ENCODE results near the gene ZCCHC8. TPM values are rescaled to one million over a fixed set of nuclear protein-coding genes. Genes with fewer than 3 reads are reported as not detected.

The ZCCHC8 gene
- total RNA-seq, 1 experiment from 2014 or later, result 40.1 TPM

DNA sequence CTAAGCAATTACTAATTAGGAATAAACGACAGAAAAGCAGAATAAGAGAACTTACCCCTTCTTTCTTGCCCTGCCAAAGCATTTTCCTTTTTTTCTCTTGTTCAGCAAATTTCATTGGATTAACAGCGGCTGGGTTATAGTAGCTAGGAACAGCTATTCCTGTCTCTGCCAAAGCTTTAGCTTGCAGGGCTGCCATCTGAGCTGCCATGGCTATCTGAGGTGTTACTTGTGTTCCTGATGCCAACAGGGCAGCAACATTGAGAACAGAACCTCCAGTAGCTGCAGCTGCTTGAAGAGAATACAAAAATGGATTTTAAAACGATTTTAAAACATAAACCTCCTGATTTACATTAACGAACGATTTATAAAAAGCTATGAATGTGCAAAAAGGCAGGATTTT is 7.4 kb upstream of the ZCCHC8 start:
- Histone ChIP-seq H3K4me3 (ENCODE audit: low read depth, low read length) (no peak overlapping the region), H3K4me1 (no peaks in the 10 kb centered on the region), H3K9me3 (no peaks in the 10 kb centered on the region), H3K36me3 (ENCODE audit: control insufficient read depth, insufficient read depth, low read length) (peaks cover 4% of the 10 kb centered on the region), H3K27me3 (replicated peaks; ENCODE audit: control insufficient read depth, insufficient read depth, low read length) (no peaks in the 10 kb centered on the region)
- Mint-ChIP-seq H3K27me3 (ENCODE audit: insufficient read depth, unreplicated experiment) (no peaks in the 10 kb centered on the region), H3K4me1 (ENCODE audit: low read depth, unreplicated experiment) (no peaks in the 10 kb centered on the region), H3K27ac (ENCODE audit: unreplicated experiment) (no peak overlapping the region), H3K4me3 (ENCODE audit: unreplicated experiment) (no peak overlapping the region), H3K36me3 (ENCODE audit: insufficient read depth, unreplicated experiment) (peaks cover 99% of the 10 kb centered on the region), H3K9me3 (ENCODE audit: unreplicated experiment) (no peaks in the 10 kb centered on the region)
- no peak for DNase-seq
- TF ChIP-seq CTCF (IDR thresholded peaks at IDR 0.05; ENCODE audit: insufficient read depth in 1 of 2, low read depth in 1 of 2, low read length in 1 of 2, severe bottlenecking in 1 of 2, unreplicated experiment in 1 of 2), result no peak
- CTCF ChIA-PET, result no interaction called here
- intact Hi-C loops (cut with micrococcal nuclease; ENCODE audit: unreplicated experiment), result no loop called here
- BruUV-seq (replicated peaks), result no TSS peak
- POLR2A ChIA-PET, result no interaction called here

DNA sequence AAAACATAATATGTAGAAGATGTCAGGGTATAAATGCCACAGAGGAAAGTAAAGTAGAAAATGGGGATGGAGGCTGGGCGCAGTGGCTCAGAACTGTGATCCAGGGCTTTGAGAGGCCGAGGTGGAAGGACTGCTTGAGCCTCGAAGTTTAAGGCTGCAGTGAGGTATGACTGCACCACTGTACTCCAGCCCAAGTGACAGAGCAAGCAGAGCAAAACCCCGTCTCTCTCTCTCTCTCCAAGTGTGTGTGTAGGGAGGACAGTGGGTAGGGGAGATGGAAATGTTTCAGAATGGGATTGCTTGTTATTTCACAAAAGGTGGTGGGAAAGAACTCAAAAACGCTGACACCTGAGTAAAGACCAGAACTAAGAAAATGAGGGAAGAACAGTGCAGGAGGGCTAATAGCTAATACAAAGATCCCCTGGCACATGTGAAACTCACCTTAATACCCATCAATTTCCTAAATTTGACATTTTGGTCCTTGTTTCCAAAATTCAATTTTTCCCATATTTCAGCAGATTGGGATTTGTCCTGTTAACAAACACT is 5.7 kb upstream of the ZCCHC8 start:
- no peak overlapping the region for H3K27ac Mint-ChIP-seq (ENCODE audit: unreplicated experiment)
- H3K4me3 Mint-ChIP-seq (ENCODE audit: unreplicated experiment), result no peak overlapping the region
- Histone ChIP-seq H3K4me3 (ENCODE audit: low read depth, low read length) (no peak overlapping the region), H3K27me3 (replicated peaks; ENCODE audit: control insufficient read depth, insufficient read depth, low read length) (no peaks in the 10 kb centered on the region), H3K36me3 (ENCODE audit: control insufficient read depth, insufficient read depth, low read length) (peaks cover 2% of the 10 kb centered on the region), H3K4me1 (0 out of 2 replicates have a peak, but pooled peaks cover 3% of the 10 kb centered on the region), H3K9me3 (no peaks in the 10 kb centered on the region)
- no peak for DNase-seq
- H3K4me1 Mint-ChIP-seq (ENCODE audit: low read depth, unreplicated experiment), result no peaks in the 10 kb centered on the region
- ChIA-PET POLR2A (no interaction called here), CTCF (no interaction called here)
- TF ChIP-seq CTCF (IDR thresholded peaks at IDR 0.05; ENCODE audit: insufficient read depth in 1 of 2, low read depth in 1 of 2, low read length in 1 of 2, severe bottlenecking in 1 of 2, unreplicated experiment in 1 of 2), result no peak
- H3K9me3 Mint-ChIP-seq (ENCODE audit: unreplicated experiment), result no peaks in the 10 kb centered on the region
- peaks cover 98% of the 10 kb centered on the region for H3K36me3 Mint-ChIP-seq (ENCODE audit: insufficient read depth, unreplicated experiment)
- intact Hi-C loops (cut with micrococcal nuclease; ENCODE audit: unreplicated experiment), result no loop called here
- no TSS peak for BruUV-seq (replicated peaks)
- H3K27me3 Mint-ChIP-seq (ENCODE audit: insufficient read depth, unreplicated experiment), result no peaks in the 10 kb centered on the region

DNA sequence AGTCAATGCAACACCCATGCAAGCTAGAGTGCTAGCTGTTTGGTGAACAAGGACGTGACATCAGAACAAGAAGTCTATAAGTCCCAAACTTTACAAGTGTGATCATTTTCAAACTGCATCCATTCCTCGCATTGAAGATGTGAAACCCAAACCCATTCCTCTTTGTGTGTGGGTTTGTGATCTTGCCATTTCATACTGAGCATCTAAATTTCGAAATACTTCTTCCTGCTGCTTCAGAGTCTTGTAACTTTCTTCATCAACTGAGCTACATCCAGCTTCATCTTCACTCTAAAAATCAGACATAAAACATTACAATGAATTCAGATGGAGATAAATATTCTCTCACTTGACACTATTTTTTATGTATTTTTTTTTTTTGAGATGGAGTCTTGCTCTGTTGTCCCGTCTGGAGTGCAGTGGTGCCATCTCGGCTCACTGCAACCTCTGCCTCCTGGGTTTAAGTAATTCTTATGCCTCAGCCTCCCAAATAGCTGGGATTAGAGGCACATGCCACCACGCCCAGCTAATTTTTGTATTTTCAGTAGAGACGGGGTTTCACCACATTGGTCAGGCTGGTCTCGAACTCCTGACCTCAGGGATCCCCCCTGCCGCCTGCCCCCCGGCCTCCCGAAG is 4.8 kb upstream of the ZCCHC8 start:
- no peak for DNase-seq
- intact Hi-C loops (cut with micrococcal nuclease; ENCODE audit: unreplicated experiment), result no loop called here
- no peak for TF ChIP-seq CTCF (IDR thresholded peaks at IDR 0.05; ENCODE audit: insufficient read depth in 1 of 2, low read depth in 1 of 2, low read length in 1 of 2, severe bottlenecking in 1 of 2, unreplicated experiment in 1 of 2)
- no TSS peak for BruUV-seq (replicated peaks)
- H3K9me3 Mint-ChIP-seq (ENCODE audit: unreplicated experiment), result no peaks in the 10 kb centered on the region
- H3K4me3 ChIP-seq (ENCODE audit: low read depth, low read length), result no peak overlapping the region
- ChIA-PET CTCF (no interaction called here), POLR2A (interaction anchor here (0.7 kb wide), 1 partner anchor 21 kb away, joined by 4 read pairs; the partner anchor contains the start of gene RSRC2)
- 0 out of 2 replicates have a peak, but pooled peaks cover 8% of the 10 kb centered on the region for H3K4me1 ChIP-seq
- H3K9me3 ChIP-seq, result no peaks in the 10 kb centered on the region
- H3K36me3 ChIP-seq (ENCODE audit: control insufficient read depth, insufficient read depth, low read length), result peaks cover 2% of the 10 kb centered on the region
- no peak overlapping the region for H3K4me3 Mint-ChIP-seq (ENCODE audit: unreplicated experiment)
- H3K27me3 ChIP-seq (replicated peaks; ENCODE audit: control insufficient read depth, insufficient read depth, low read length), result no peaks in the 10 kb centered on the region
- peaks cover 98% of the 10 kb centered on the region for H3K36me3 Mint-ChIP-seq (ENCODE audit: insufficient read depth, unreplicated experiment)
- no peaks in the 10 kb centered on the region for H3K27me3 Mint-ChIP-seq (ENCODE audit: insufficient read depth, unreplicated experiment)
- no peak overlapping the region for H3K27ac Mint-ChIP-seq (ENCODE audit: unreplicated experiment)
- peaks cover 6% of the 10 kb centered on the region for H3K4me1 Mint-ChIP-seq (ENCODE audit: low read depth, unreplicated experiment)

All from Caco-2 (cell line).